ENCODE results near the gene PTPRN2.

PTPRN2 gene

DNA sequence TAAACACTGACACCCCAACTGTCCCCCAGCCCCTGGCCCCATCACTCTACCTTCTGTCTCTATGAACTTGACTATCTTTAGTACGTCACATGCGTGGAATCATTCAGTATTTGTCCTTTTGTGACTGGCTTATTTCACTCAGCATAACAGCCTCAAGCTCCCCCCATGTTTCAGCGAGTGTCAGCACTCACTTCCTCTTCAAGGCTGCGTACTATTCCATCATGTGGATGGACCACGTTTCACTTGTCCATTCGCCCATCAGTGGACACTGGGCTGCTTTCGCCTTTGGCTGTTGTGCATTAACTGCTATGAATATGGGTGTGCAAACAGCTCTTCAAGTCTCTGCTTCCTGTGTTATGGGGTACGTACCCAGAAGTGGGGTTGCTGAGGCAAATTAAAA, 100.7 kb downstream of the PTPRN2 start:
- no peak for DNase-seq

DNA sequence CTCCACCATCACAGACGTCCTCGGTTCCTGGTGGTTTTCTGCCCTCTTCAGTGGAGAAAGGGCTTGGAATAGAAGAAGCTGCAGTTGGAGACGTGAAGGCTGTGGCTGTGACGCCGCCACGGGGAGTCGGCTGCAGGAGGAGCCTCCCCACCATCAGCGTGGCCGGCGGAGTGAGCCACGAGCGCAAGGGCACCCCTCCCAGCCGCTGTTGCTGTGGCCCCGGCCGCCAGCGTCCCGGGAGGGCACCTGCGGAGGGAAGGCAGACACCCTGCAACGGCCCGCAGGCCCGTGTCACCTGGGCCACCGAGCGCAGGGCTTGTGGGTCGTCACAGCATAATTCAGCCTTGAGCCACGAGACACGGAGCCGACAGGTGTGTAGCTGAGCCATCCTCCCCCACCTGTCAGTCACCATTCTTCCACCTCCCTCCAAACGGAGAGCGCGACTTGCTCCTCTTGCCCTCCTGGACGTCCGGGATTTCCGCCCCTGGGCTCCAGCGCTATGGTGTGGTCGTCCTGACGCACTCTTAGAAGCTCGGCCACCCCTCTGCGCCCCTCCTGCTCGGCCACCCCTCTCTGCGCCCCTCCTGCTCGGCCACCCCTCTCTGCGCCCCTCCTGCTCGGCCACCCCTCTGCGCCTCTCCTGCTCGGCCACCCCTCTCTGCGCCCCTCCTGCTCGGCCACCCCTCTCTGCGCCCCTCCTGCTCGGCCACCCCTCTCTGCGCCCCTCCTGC, 102.7 kb downstream of the PTPRN2 start:
- DNase-seq, result no peak

DNA sequence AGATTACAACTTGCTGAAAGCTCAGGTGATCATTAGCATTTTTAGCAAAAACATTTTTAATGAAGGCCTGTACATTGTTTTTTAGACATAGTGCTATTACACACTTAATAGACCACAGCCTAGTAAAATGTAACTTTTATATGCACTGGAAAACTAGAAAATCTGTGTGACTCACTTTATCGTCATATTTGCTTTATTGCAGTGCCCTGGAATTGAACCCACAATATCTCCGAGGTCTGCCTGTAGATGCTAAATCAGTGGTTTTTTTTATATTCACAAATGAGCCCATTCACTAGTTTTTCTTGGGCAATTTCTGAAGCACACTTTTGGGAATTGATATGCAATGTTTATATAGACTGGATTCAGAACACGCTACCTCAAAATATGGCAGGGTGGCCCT, 105.1 kb downstream of the PTPRN2 start:
- no peak for DNase-seq

DNA sequence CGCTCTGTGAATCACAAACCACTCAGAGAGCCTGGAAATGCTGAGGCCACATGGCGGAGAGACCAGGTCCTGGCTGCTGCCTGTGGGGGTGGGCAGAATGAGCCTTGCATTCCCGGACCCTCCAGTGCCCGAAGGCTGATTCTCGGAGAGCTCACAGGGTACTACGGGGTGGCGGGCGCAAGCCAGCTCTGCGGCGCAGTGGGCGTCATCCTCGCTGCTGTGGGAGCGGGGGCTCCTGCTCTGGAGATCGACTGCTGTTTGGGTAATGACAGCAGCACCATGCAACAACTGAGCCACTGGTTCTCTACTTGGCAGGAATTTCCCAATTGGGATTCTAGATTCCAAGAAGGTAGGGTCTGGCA, 108.0 kb downstream of the PTPRN2 start:
- no peak for DNase-seq

DNA sequence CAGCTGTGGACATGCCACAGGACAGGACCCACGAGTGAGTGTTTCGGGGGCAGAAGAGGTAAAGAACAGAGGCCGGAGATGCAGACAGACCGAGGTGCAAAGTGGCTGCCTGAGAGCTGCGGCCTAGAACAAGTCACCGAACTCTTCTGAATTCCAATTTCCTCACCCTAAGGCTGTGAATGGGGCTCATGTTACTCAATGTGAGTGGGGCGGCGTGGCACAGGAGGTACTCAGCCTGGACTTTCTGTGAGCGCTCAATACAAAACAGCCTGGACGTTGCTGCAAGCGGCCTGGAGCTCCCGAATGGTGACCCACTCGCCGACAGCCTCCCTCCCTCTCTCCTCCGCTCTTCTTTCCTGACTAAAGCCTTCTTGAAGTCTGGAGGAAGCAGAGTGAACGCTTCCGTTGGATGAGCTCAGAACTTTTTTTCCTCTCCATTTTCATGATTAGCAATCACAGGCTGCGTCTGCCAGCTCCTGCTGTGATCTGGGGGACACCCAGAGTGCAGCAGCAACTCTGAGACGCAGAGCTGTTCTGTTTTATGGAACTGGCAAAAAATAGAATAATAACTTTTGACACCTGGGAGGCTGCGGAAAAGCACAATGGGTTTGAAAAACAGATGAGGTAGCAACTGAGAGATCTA, 108.5 kb downstream of the PTPRN2 start:
- DNase-seq, result no peak

DNA sequence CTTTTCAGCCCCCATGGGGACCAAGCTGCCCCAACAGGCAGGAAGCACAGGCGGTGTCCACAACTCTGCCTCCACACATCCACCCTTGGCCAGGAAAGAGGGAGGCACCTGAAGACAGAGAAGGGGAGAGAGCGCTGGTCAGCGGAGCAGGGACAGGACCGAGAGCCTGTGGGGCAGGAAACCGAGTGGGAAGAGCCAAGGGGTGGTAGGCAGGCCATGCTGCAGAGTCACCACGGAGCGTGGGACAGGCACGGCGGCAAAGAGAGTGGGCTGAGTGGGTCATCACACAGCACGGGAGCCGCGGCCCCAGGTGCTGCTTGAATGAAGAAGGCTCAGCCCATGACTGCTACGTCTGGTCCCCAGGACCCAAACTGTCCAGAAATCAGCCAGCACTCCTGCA, 109.8 kb downstream of the PTPRN2 start:
- DNase-seq, result no peak

DNA sequence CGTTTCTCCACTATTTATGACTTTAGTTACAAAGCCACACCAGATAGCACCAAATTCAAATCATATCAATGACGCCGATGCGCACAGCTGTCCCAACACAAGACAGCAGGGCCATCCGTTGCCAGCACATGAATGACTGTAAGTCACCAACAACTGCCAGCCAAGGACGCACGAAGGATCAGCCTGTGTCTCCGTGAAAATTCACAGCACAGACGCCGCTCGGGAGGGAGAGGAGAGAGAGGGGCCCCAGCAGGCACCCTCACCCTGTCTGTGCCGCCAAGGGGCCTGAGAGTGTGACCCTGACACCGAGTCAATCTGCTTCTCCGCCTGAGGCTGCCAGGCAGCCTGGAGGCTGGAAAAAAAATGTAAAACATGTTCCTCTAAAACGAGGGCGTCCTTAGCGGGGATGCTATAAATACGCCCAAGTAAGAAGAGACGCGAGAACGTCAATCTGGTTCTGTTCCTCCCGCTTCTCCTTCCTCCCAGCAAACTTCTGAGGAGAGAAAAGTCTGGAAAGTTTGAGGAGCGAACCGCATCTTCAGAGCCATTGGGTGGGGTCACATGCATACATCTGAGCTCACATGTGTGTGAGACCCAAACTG, 111.2 kb downstream of the PTPRN2 start:
- DNase-seq, result no peak

DNA sequence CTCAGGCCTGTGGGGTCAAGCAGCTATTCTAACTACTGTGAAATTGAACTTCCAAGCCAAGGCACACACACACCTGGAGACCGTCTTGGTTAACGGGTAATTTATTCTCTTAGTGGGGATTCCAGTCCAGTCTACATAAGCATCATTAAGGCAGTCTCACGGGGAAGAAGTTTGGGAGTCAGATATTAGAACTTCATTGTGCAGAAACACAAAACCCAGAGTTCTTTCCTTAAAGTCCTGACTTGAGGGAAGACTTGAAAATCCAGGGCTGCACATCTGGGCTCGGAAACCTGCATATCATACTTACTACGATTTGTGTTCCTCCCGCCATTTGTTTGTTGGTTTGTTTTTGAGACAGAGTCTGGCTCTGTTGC, 112.0 kb downstream of the PTPRN2 start:
- DNase-seq, result no peak

DNA sequence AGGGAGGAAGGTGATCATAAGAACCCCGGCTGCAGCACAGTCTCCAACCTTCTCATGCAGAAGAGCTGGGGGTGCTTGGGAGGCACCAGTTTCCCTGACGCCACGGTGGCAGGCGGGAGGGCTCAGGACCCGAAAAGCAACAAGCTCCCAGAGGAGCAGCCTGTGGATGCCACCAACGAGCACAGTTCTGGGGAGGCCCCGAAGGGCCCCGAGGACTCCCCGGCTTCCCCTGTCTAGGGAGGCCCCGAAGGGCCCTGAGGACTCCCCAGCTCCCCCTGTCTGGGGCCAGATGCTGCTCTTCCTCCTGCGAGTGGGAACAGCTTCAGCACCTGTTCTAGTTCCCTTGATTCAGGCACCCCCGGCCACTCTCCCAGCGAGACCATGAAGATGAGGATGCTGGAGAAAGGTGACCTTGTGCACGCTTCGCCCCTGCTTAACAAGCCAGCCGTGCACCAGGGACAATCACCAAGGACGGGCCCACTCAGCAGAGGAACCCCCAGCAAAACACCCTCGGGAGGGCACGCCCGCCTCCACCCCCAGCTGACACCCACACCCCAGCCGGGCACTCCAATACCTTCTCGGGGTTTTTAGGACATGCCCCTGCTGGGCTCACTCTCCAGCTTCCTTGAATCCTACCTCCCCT, 112.5 kb downstream of the PTPRN2 start:
- no peak for DNase-seq

DNA sequence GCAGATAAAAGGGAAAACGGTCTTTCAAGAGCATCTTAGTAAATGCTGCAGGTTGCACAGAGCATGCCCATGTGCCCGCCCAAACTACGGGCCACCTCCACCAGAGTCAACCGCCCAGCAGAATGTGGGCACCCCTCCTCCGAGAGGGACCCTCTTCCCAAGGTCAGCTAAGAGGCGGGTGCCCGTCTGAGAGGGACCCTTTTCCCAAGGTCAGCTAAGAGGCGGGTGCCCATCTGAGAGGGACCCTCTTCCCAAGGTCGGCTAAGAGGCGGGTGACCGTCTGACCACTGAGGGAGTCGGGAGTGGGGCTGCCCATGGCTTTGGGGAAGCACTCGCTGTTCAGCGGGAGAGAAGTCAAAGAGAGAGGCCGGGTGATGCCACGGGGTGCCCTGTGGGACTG, 113.1 kb downstream of the PTPRN2 start:
- no peak for DNase-seq

DNA sequence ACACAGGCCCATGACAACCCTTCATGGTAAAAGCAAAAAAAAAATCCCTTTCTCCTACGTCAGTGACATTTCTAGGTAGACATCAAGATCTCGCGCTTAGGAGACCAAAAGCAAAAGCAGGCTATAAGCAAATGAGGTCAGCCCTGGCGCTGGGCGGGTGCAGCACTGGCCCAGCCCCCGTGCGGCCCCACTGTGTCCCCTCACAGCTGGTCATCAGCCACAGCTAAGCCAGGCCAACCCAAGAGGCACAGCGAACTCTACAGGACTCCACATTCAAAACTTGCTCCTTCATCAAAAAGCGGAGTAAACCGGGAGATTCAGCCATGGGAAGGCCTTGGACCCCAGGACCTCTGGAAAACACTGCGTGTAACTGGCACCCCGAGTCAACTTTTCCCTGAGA, 113.7 kb downstream of the PTPRN2 start:
- no peak for DNase-seq

DNA sequence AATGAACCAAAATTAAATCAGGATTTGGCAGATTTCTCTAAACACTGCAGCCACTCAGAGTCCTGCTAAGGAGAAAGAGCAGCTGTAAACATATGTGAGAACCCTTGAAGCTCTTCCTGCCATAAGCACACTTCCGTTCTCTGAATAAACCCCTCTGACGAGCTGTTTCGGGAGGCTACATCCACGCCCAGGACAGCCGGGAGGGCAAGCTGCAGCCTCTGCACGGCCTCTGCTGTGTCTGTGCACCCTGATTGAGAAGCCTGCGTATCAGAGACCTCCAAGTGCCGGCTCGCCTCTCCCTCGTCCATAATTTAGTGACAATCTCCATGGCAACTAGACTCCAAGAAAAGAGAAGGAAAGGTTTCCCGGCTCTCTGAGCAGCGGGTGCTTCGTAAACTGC, 114.4 kb downstream of the PTPRN2 start:
- DNase-seq, result no peak

DNA sequence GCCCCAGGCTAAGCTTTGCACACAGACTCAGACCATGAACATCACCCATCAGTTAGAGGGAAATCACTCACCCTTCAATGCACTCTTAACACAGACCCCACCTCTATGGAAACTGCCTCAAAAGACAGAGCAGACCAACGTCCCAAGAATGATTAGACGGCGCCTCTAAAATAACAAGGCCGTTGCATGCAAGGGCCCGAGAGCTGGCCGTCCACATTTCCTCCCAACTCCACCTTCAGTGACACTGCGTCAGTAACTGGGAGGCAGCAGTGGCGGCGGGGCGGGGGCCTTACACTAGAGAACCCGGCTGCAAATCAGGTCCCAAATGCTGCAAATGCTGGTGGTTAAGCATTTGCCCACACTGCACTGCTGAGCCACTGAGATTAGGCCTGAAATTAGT, 115.0 kb downstream of the PTPRN2 start:
- DNase-seq, result no peak

DNA sequence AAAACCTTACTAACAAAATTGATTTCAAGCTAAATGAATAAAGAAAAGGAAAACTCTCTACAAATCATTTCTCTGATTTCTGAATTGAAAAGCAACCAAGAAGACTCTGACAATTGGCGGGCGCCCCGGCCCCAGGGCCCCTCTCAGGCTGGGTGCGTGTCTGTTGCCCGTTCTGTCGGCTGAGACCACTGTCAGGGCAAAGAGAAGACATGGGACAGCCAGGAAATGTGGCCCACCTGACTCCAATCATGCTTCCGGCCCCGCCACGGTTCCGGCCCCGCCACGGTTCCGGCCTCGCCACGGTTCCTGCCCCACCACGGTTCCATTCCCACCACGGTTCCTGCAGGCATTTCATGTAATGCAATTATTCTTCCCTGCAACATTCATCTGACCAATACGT, 115.9 kb downstream of the PTPRN2 start:
- DNase-seq, result no peak

DNA sequence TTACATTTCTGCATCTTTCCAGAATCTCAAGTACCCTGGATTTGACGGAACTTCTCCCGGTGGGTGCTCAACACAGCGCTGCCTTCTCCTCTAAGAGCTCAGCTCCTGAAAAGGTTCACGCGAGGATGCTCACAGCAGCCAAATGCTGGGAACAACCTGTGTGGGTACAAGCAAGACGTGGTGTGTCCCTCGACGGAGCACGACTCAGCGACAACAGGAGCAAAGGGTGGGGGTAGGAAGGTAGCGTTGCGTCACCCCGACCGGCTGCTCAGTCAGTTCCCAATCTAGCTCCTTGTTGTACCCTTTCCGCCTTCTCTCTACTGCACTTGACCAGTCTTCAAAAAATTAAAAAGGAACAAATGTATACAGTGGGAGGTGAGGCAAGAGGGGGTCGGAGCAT, 117.3 kb downstream of the PTPRN2 start:
- DNase-seq, result no peak

DNA sequence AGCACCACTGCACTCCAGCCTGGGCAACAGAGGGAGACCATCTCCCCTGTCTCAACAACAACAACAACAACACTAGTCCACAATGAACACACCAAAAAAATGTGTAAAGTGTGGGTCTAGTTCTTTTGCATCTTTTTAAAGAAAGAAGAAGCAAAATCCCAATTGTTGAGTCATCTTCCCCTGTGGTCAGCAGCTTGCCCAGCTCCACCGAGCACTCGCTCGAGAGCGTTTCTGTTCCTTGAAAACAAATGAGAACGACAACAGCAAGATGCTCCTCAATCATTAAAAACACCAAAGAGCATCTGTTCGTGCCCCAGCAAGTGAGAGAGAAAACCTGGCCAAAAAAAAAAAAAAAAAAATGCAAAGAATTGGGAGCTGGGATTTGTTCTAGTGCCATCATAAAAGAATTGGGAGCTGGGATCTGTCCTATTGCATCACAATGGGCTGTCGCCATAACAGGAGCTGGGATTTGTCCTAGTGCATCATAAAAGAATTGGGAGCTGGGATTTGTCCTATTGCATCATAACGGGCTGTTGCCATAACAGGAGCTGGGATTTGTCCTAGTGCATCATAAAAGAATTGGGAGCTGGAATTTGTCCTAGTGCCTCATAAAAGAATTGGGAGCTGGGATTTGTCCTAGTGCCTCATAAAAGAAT, 118.1 kb downstream of the PTPRN2 start:
- no peak for DNase-seq

DNA sequence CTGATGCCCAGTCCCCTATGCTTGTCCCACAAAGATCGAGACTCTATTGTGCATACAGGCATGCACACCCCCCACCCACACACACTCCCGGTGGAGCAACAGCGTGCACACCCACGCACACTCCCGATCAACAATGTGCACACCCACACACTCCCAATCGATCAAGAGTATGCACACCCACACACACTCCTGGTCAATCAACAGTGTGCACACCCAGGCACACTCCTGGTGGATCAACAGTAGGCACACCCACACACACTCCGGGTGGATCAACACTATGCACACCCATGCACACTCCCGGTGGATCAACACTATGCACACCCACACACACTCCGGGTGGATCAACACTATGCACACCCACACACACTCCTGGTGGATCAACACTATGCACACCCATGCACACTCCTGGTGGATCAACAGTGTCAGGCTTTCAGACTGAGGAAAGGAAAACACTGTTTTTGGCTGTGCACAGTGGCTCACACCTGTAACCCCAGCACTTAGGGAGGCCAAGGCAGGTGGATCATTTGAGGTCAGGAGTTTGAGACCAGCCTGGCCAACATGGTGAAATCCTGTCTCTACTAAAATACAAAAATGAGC, 118.8 kb downstream of the PTPRN2 start:
- no peak for DNase-seq

DNA sequence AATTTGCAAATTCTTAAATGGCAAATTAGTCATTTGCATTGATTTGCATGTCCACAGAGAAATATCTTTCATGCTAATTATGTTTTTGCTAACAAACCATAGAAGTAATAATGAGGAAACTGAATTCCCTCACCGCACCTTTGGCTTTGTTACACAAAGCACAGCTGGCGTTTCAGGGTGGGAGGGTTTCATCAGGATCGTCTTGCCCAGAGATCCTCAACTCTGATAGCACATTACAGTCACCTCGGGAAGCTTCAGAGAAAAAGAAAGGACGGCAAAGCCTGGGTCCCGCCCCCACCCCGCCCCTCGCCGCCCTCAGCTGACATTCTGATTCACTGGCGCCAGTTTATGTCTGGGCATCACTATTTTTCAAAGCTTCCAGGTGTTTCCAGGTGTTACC, 119.4 kb downstream of the PTPRN2 start:
- no peak for DNase-seq

DNA sequence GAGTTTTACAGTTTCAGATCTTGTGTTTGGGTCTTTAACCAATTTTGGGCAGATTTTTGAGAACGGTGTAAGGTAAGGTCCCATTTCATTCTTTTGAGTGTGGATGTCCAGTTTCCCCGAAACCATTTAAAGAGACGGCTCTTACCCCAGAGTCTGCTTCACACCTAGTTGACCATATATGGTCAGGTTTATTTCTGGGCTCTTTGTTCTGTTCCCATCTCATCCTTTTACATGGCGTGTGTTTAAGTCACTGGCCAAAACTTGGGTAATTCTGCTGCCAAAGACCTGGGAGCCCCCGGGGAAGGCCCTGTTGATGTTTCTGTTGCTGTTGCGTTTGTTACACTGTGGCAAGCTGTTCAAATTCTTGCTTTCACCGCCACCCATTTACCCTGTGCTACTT, 120.1 kb downstream of the PTPRN2 start:
- no peak for DNase-seq

DNA sequence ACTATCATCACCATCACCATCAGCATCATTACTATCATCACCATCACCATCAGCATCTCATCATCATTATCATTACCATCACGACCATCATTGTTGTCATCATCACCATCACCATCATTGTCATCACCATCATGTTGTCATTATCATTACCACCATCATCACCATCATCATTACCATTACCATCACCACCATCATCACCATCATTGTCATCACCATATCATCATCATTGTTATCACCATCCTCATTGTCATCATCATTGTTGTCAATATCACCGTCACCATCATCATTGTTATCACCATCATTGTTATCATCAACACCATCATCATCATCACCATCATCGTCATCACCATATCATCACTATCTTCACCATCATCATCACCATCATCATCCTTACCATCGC, 124.3 kb downstream of the PTPRN2 start:
- no peak for DNase-seq

DNA sequence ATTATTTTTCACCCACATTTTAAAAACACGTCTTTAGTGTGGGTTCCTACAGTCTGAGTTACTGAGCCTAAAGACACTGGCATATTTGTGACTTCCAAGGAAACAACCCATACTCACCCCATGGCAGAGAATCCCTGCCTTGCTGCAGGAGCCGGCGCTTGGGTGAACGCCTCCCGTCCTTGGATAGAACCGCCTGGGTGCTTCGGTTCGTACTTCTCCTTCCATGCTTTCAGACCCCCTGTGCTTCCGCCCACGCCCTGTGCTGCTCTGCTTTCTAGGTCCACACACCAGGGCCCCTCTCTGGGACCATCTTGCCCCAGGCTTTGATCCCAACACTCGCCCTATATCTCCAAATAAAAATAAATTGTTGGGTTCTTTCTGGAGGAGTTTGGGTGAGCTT, 125.8 kb downstream of the PTPRN2 start:
- no peak for DNase-seq

DNA sequence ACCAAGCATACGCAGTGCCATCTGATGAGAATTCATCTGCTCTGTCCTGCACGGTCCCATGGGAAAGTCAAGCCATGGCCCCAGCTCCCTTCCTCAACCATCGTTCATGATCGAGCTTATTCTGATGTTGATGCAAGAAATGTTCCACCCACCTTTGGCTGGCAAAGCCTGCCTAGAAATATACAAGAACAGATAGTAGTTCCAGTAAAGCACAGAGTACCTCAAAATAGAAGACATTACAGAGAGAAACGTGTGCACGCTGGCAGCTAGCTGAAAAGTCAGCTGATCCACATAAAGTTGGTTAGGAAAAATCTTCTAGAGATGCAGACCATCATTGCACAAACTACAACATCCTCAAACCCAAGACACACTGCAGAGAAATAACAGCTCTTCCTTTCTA, 127.0 kb downstream of the PTPRN2 start:
- no peak for DNase-seq

DNA sequence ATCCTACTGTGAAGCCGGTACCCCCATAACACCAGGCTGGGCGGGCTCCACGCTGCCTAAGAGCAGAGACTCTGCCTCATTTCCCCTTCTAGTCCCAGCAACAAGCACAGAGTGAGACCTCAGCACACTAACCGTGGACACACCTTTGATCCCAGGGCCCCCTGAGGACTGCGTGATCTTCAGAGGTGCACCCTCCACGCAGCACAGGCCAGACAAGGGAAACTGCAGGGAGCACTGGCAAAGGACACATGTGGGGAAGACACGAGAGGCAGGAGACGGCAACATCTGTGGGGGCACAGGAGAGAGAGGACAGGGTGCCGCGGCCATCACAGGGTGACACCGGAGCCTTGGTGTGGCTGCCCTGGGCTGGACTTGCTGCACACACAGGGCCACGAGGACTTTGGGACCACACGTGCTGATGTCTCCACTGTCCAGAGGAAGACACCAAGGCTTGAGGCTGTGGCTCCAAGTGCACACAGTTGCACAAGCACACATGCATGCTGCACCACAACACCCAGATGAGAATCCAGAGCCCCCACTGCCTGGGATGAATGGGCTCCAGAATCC, 128.8 kb downstream of the PTPRN2 start:
- DNase-seq, result no peak
